Fibroblast of lung (primary cell): ENCODE results near the gene NRAP. TPM values are rescaled to one million over a fixed set of nuclear protein-coding genes. Genes with fewer than 3 reads are reported as not detected.

Source experiments
- DNase-seq, 2 donors: peaks; one replicate each; pipeline versions ENCODE4 v3.0.0 to v3.0.0-alpha.2; 2010; ENCODE audit warnings: low read depth in 2 of 2
- H2AFZ ChIP-seq: 2 replicates; pipeline ENCODE4 v1.5.1; 2012; ENCODE audit warnings: low read length, control low read depth, inconsistent platforms
- H3K27ac ChIP-seq: 2 replicates; pipeline ENCODE4 v1.5.1; 2011; ENCODE audit warnings: low read length, control low read depth; ENCODE audit not compliant: insufficient read depth
- H3K27me3 ChIP-seq: 2 replicates; pipeline ENCODE4 v1.5.1; 2011; ENCODE audit warnings: mild to moderate bottlenecking, low read length; ENCODE audit not compliant: control insufficient read depth, insufficient read depth
- H3K36me3 ChIP-seq: 2 replicates; pipeline ENCODE4 v1.5.1; 2011; ENCODE audit warnings: low read length; ENCODE audit not compliant: control insufficient read depth, insufficient read depth
- H3K4me1 ChIP-seq: 2 replicates; pipeline ENCODE4 v1.5.1; 2011; ENCODE audit warnings: low read length; ENCODE audit not compliant: control insufficient read depth, insufficient read depth; ENCODE audit errors: extremely low read depth
- H3K4me2 ChIP-seq: 2 replicates; pipeline ENCODE4 v1.5.1; 2011; ENCODE audit warnings: low read length, control low read depth; ENCODE audit not compliant: insufficient read depth; ENCODE audit errors: extremely low read depth
- H3K4me3 ChIP-seq, 4 experiments: fragments of 200-600 bp in 1 of 4; sonication (generic) in 1 of 4; replicated peaks in 1 of 4; 2 replicates each; pipeline ENCODE4 v1.5.1; 2011 to 2016; ENCODE audit warnings: low read length in 4 of 4, low read depth in 3 of 4, mild to moderate bottlenecking in 3 of 4, control low read depth in 2 of 4, inconsistent platforms in 1 of 4, mixed read lengths in 1 of 4; ENCODE audit not compliant: insufficient read depth in 1 of 4; ENCODE audit errors: control extremely low read depth in 1 of 4
- H3K79me2 ChIP-seq: 2 replicates; pipeline ENCODE4 v1.5.1; 2012; ENCODE audit warnings: mild to moderate bottlenecking, low read length, inconsistent platforms; ENCODE audit not compliant: control insufficient read depth, insufficient read depth
- H3K9ac ChIP-seq: 2 replicates; pipeline ENCODE4 v1.5.1; 2011; ENCODE audit warnings: mild to moderate bottlenecking, low read length, control low read depth; ENCODE audit not compliant: insufficient read depth
- H3K9me3 ChIP-seq: 2 replicates; pipeline ENCODE4 v1.5.1; 2012; ENCODE audit warnings: low read depth, low read length; ENCODE audit not compliant: control insufficient read depth, insufficient read depth
- H4K20me1 ChIP-seq: 2 replicates; pipeline ENCODE4 v1.5.1; 2011; ENCODE audit warnings: low read length; ENCODE audit not compliant: control insufficient read depth, insufficient read depth; ENCODE audit errors: extremely low read depth
- CTCF ChIP-seq, 2 donors: IDR thresholded peaks in 1 of 2; conservative IDR thresholded peaks in 1 of 2; 1 replicate in 1 of 2; 2 replicates in 1 of 2; pipeline ENCODE4 v1.5.1; 2011 to 2012; ENCODE audit warnings: low read length in 2 of 2, control low read depth in 1 of 2, inconsistent platforms in 1 of 2, low read depth in 1 of 2, mild to moderate bottlenecking in 1 of 2
- EZH2 ChIP-seq: IDR thresholded peaks from 2 replicates; pipeline ENCODE4 v1.5.1; 2012; ENCODE audit warnings: low read length, control low read depth, mild to moderate bottlenecking; ENCODE audit errors: missing control alignments
- polyA plus RNA-seq, 2 donors: library from polyadenylated mRNA; depleted of rRNA in 1 of 2; stranded (reverse) in 1 of 2; unstranded in 1 of 2; fragments of >200 nt; gene quantifications; 2 replicates each; pipeline ENCODE4 v1.2.1, GENCODE V29; 2011 to 2012; ENCODE audit warnings: missing spikeins in 1 of 2
- total RNA-seq: library from RNA; depleted of rRNA; stranded (reverse); fragments of >200 nt; gene quantifications from 2 replicates; pipeline ENCODE4 v1.2.1, GENCODE V29; 2014

The NRAP gene
- total and polyA plus RNA-seq, 2 donors (not counting 1 experiment from before 2014, with no cell fraction given), result not detected

DNA sequence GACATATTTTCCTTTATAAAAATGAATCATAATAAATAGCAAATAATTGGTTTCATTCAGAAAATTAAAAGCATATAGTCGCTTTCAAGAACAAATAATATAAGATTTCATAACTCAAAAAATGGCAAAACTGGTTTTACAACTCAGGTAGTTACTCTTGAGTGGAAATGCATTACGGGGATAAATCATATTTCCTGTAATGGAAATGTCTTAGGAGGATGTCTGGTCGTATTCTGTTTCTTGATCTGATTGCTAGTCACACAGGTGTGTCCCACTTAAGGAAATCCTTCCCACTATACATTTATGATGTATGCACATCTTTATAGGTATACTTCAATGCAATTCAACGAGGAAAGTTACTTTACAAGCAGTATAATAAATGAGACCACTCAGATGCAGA lies 20.7 kb downstream of the NRAP start:
- no peak overlapping the region for H3K27ac ChIP-seq

GRCh38 chr10:113641702-113642101 lies 22.1 kb downstream of the NRAP start:
- Histone ChIP-seq H2AFZ (no peak overlapping the region), H3K9me3 (no peaks in the 10 kb centered on the region), H4K20me1 (no peaks in the 10 kb centered on the region), H3K4me1 (peaks cover 5% of the 10 kb centered on the region), H3K9ac (no peak overlapping the region), H3K79me2 (no peaks in the 10 kb centered on the region), H3K36me3 (no peaks in the 10 kb centered on the region), H3K4me2 (no peak overlapping the region), H3K27me3 (no peaks in the 10 kb centered on the region), H3K27ac (no peak overlapping the region), H3K4me3 (no peak overlapping the region)
- no peak for DNase-seq
- TF ChIP-seq CTCF (conservative IDR thresholded peaks at IDR 0.05 in 1 of 2, IDR thresholded peaks at IDR 0.05 in 1 of 2; ENCODE audit: low read depth in 1 of 2, low read length in 2 of 2), result no peak
- no peak for TF ChIP-seq EZH2

More for the DNA sequence above, 20.7 kb downstream of the NRAP start:
- no peak overlapping the region for H3K9ac ChIP-seq
- no peak overlapping the region for H2AFZ ChIP-seq
- no peaks in the 10 kb centered on the region for H3K36me3 ChIP-seq
- H3K27me3 ChIP-seq, result no peaks in the 10 kb centered on the region
- H3K4me2 ChIP-seq, result no peak overlapping the region
- no peaks in the 10 kb centered on the region for H4K20me1 ChIP-seq
- no peaks in the 10 kb centered on the region for H3K79me2 ChIP-seq
- no peak for DNase-seq
- H3K4me3 ChIP-seq, result no peak overlapping the region
- TF ChIP-seq CTCF (conservative IDR thresholded peaks at IDR 0.05 in 1 of 2, IDR thresholded peaks at IDR 0.05 in 1 of 2; ENCODE audit: low read depth in 1 of 2, low read length in 2 of 2), result no peak
- no peak for TF ChIP-seq EZH2
- H3K9me3 ChIP-seq, result no peaks in the 10 kb centered on the region
- peaks cover 5% of the 10 kb centered on the region for H3K4me1 ChIP-seq

DNA sequence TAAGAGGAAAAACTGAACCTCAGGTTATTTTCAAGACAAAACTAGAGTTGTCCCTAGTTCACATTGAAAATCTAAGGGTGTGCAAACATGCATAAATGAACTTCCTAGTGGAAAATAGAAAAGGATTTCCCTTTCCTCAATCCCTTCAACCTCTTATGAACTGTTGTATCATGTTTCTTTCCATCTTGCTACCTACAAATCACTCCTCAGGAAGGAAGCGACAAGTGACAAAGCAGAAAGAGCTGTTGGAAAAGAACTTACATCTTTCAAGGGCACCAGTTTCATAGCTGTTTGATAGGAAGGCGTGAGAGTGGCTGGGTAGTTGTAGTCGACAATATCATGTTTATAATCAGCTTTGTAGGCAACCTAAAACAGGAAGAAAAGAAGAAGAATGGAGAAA lies 23.9 kb downstream of the NRAP start:
- no peaks in the 10 kb centered on the region for H3K27me3 ChIP-seq
- no peak for TF ChIP-seq CTCF (conservative IDR thresholded peaks at IDR 0.05 in 1 of 2, IDR thresholded peaks at IDR 0.05 in 1 of 2; ENCODE audit: low read depth in 1 of 2, low read length in 2 of 2)
- TF ChIP-seq EZH2, result no peak
- H3K27ac ChIP-seq, result no peak overlapping the region
- H3K9me3 ChIP-seq, result no peaks in the 10 kb centered on the region
- no peaks in the 10 kb centered on the region for H3K79me2 ChIP-seq
- no peak overlapping the region for H3K4me3 ChIP-seq
- no peak overlapping the region for H3K4me2 ChIP-seq
- no peaks in the 10 kb centered on the region for H4K20me1 ChIP-seq
- H2AFZ ChIP-seq, result no peak overlapping the region
- no peak overlapping the region for H3K9ac ChIP-seq
- DNase-seq, result no peak
- H3K36me3 ChIP-seq, result no peaks in the 10 kb centered on the region
- peaks cover 5% of the 10 kb centered on the region for H3K4me1 ChIP-seq
